HEK293 (cell line): ENCODE measurements around the gene NUMA1.

Experiments used
- CTCF ChIA-PET: fragments of 350-600 bp; formaldehyde crosslinking; extraction: SDS; loops from one replicate; lab custom pipeline; 2021; ENCODE audit warnings: antibody characterized with exemption; lab: Yijun Ruan, JAX
- POLR2A ChIA-PET: fragments of 300-600 bp; formaldehyde crosslinking; extraction: SDS; loops from one replicate; lab custom pipeline; 2020; ENCODE audit warnings: antibody characterized with exemption, inconsistent platforms; lab: Yijun Ruan, JAX
- H3K27ac ChIP-seq: fragments of 200-500 bp; sonication (Bioruptor generic); 2 replicates; pipeline ENCODE4 v1.5.1; 2014; ENCODE audit warnings: low read depth, low read length, control low read depth, inconsistent platforms; ENCODE audit errors: extremely low read depth
- H3K36me3 ChIP-seq, 2 experiments: fragments of 200-500 bp in 1 of 2; sonication (Bioruptor generic) in 1 of 2; 1 replicate in 1 of 2; 2 replicates in 1 of 2; pipeline ENCODE4 v1.5.1; 2014 to 2017; ENCODE audit warnings: inconsistent platforms in 2 of 2, low read length in 2 of 2; ENCODE audit not compliant: control insufficient read depth in 2 of 2, insufficient read depth in 1 of 2
- H3K4me1 ChIP-seq: fragments of 200-500 bp; sonication (Bioruptor generic); 2 replicates; pipeline ENCODE4 v1.5.1; 2014; ENCODE audit warnings: mild to moderate bottlenecking, low read length, inconsistent platforms; ENCODE audit not compliant: control insufficient read depth, insufficient read depth
- H3K4me3 ChIP-seq: 2 replicates; pipeline ENCODE4 v1.5.1; 2011; ENCODE audit warnings: low read depth, mild to moderate bottlenecking, control low read depth, low read length, moderate library complexity
- H3K9me3 ChIP-seq: fragments of 200-500 bp; sonication (Bioruptor generic); 2 replicates; pipeline ENCODE4 v1.5.1; 2014; ENCODE audit warnings: low read depth, low read length, inconsistent platforms; ENCODE audit not compliant: control insufficient read depth, insufficient read depth
- INSM2 ChIP-seq: fragments of 450-650 bp; formaldehyde crosslinking; IDR thresholded peaks from 2 replicates; pipeline ENCODE4 v1.5.1; 2016; ENCODE audit warnings: missing biosample characterization, missing genetic modification characterization
- KLF8 ChIP-seq: fragments of 450-650 bp; formaldehyde crosslinking; IDR thresholded peaks from 2 replicates; pipeline ENCODE4 v1.5.1; 2016; ENCODE audit warnings: missing biosample characterization, missing genetic modification characterization
- SETDB1 ChIP-seq: IDR thresholded peaks from one replicate; pipeline ENCODE4 v1.6.1; 2017; ENCODE audit warnings: mild to moderate bottlenecking, low read length, moderate library complexity, mixed read lengths; ENCODE audit not compliant: insufficient read length
- ZBTB21 ChIP-seq: fragments of 450-650 bp; formaldehyde crosslinking; IDR thresholded peaks from 2 replicates; pipeline ENCODE4 v1.5.1; 2017; ENCODE audit warnings: missing biosample characterization, missing genetic modification characterization
- ZNF221 ChIP-seq: fragments of 450-650 bp; formaldehyde crosslinking; IDR thresholded peaks from 2 replicates; pipeline ENCODE4 v1.5.1; 2017; ENCODE audit warnings: missing biosample characterization, missing genetic modification characterization, borderline replicate concordance
- ZNF311 ChIP-seq: fragments of 450-650 bp; formaldehyde crosslinking; IDR thresholded peaks from 2 replicates; pipeline ENCODE4 v1.5.1; 2017; ENCODE audit warnings: missing biosample characterization, missing genetic modification characterization, borderline replicate concordance
- ZNF341 ChIP-seq: fragments of 450-650 bp; formaldehyde crosslinking; IDR thresholded peaks from 2 replicates; pipeline ENCODE4; 2016; ENCODE audit warnings: low read depth, missing biosample characterization, missing genetic modification characterization
- ZNF354C ChIP-seq: fragments of 450-650 bp; formaldehyde crosslinking; IDR thresholded peaks from 2 replicates; pipeline ENCODE4 v1.5.1; 2016; ENCODE audit warnings: missing biosample characterization, missing genetic modification characterization, low read depth, borderline replicate concordance
- ZNF514 ChIP-seq: fragments of 450-650 bp; formaldehyde crosslinking; IDR thresholded peaks from 2 replicates; pipeline ENCODE4 v1.5.1; 2016; ENCODE audit warnings: missing biosample characterization, missing genetic modification characterization
- ZNF664 ChIP-seq: fragments of 450-650 bp; formaldehyde crosslinking; IDR thresholded peaks from 2 replicates; pipeline ENCODE4 v1.5.1; 2016; ENCODE audit warnings: missing biosample characterization, missing genetic modification characterization
- ZNF830 ChIP-seq: fragments of 450-650 bp; IDR thresholded peaks from 2 replicates; pipeline ENCODE4 v1.5.0; 2018; ENCODE audit warnings: missing biosample characterization, missing genetic modification characterization, low read depth, mild to moderate bottlenecking, moderate library complexity
- TF ChIP-seq, protein P1 (sequence below): fragments of 450-650 bp; formaldehyde crosslinking; IDR thresholded peaks from 2 replicates; pipeline ENCODE4 v1.5.1; 2016; ENCODE audit warnings: missing biosample characterization, missing genetic modification characterization, borderline replicate concordance
- TF ChIP-seq, protein P2 (sequence below): fragments of 450-650 bp; formaldehyde crosslinking; IDR thresholded peaks from 2 replicates; pipeline ENCODE4 v1.5.1; 2017; ENCODE audit warnings: missing biosample characterization, mild to moderate bottlenecking, missing genetic modification characterization, moderate library complexity

The NUMA1 gene

DNA sequence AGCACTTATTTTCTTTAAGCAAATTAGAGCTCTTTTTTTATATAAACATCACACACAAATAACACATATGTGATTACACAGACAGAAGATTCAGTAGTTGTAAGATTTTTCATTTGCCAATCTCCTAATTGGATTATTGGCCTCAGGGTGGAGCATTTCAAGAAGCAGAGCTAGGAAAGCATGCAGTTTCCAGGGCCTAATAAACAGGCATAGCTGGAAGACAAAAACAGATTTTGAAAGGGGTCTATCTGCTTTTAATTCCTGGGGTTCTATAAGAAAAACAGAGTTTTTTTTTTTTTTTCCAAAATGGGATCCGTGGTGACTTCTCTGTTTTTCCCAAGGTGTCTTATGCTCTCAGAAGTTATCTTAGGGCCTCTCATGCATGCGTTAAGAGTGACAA lies 47.6 kb upstream of the NUMA1 start:
- Histone ChIP-seq H3K4me3 (no peak overlapping the region), H3K27ac (no peak overlapping the region), H3K9me3 (no peaks in the 10 kb centered on the region), H3K36me3 (no peaks in the 10 kb centered on the region), H3K4me1 (no peaks in the 10 kb centered on the region)
- POLR2A ChIA-PET = interaction anchor here (1.7 kb wide), 1 partner anchor 15 kb away, joined by 4 read pairs; the partner anchor contains the start of gene ANAPC15
- TF ChIP-seq, protein P1, sequence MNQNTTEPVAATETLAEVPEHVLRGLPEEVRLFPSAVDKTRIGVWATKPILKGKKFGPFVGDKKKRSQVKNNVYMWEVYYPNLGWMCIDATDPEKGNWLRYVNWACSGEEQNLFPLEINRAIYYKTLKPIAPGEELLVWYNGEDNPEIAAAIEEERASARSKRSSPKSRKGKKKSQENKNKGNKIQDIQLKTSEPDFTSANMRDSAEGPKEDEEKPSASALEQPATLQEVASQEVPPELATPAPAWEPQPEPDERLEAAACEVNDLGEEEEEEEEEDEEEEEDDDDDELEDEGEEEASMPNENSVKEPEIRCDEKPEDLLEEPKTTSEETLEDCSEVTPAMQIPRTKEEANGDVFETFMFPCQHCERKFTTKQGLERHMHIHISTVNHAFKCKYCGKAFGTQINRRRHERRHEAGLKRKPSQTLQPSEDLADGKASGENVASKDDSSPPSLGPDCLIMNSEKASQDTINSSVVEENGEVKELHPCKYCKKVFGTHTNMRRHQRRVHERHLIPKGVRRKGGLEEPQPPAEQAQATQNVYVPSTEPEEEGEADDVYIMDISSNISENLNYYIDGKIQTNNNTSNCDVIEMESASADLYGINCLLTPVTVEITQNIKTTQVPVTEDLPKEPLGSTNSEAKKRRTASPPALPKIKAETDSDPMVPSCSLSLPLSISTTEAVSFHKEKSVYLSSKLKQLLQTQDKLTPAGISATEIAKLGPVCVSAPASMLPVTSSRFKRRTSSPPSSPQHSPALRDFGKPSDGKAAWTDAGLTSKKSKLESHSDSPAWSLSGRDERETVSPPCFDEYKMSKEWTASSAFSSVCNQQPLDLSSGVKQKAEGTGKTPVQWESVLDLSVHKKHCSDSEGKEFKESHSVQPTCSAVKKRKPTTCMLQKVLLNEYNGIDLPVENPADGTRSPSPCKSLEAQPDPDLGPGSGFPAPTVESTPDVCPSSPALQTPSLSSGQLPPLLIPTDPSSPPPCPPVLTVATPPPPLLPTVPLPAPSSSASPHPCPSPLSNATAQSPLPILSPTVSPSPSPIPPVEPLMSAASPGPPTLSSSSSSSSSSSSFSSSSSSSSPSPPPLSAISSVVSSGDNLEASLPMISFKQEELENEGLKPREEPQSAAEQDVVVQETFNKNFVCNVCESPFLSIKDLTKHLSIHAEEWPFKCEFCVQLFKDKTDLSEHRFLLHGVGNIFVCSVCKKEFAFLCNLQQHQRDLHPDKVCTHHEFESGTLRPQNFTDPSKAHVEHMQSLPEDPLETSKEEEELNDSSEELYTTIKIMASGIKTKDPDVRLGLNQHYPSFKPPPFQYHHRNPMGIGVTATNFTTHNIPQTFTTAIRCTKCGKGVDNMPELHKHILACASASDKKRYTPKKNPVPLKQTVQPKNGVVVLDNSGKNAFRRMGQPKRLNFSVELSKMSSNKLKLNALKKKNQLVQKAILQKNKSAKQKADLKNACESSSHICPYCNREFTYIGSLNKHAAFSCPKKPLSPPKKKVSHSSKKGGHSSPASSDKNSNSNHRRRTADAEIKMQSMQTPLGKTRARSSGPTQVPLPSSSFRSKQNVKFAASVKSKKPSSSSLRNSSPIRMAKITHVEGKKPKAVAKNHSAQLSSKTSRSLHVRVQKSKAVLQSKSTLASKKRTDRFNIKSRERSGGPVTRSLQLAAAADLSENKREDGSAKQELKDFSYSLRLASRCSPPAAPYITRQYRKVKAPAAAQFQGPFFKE (tag by site-specific recombination) = no peak
- TF ChIP-seq SETDB1 (peak; percentile 80), ZNF311 (no peak)
- CTCF ChIA-PET = interaction anchor here (1.1 to 2.2 kb wide), 2 partner anchors 55 to 103 kb away, joined by 5 to 10 read pairs; no protein-coding TSS in a partner anchor

DNA sequence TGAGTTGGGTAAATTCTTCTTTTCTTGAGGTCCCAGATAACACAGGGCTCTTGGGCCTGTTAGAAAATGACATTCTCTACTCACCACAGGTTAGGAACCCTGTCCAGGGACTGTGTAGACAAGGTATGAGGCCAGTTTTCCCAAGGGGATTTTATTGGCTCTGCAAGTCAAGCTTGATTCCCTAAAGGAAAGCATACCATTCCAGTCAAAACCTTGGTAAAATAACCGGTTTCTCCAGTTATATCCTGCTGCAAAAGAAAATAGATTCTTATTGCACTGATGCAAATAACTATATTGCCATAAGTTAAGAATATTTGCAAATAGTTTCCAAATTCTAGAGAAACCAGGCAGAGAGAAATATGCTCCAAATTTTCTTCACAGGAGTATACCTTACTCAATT lies 45.6 kb upstream of the NUMA1 start:
- H3K4me3 ChIP-seq = no peak overlapping the region
- POLR2A ChIA-PET = no interaction called here
- H3K36me3 ChIP-seq = no peaks in the 10 kb centered on the region
- H3K27ac ChIP-seq = no peak overlapping the region
- TF ChIP-seq ZNF830 (tag by site-specific recombination) (no peak), ZNF354C (tag by site-specific recombination) (no peak), INSM2 (tag by site-specific recombination) (no peak), ZNF221 (tag by site-specific recombination) (no peak), ZNF341 (no peak), ZNF664 (tag by site-specific recombination) (no peak), ZBTB21 (tag by site-specific recombination) (no peak), ZNF514 (tag by site-specific recombination) (no peak), KLF8 (tag by site-specific recombination) (no peak)
- TF ChIP-seq, protein P2, sequence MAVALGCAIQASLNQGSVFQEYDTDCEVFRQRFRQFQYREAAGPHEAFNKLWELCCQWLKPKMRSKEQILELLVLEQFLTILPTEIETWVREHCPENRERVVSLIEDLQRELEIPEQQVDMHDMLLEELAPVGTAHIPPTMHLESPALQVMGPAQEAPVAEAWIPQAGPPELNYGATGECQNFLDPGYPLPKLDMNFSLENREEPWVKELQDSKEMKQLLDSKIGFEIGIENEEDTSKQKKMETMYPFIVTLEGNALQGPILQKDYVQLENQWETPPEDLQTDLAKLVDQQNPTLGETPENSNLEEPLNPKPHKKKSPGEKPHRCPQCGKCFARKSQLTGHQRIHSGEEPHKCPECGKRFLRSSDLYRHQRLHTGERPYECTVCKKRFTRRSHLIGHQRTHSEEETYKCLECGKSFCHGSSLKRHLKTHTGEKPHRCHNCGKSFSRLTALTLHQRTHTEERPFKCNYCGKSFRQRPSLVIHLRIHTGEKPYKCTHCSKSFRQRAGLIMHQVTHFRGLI (tag by site-specific recombination) = no peak
- TF ChIP-seq, all 188 proteins: peak for 0
- Histone ChIP-seq H3K9me3 (no peaks in the 10 kb centered on the region), H3K4me1 (no peaks in the 10 kb centered on the region)
- CTCF ChIA-PET = interaction anchor here (0.8 to 3.6 kb wide), 3 partner anchors 11 to 319 kb away, joined by 3 to 19 read pairs (median 3); no protein-coding TSS in a partner anchor
